GM21360 (cell line): ENCODE results near the gene CSDE1.
"Not testable (repeated sequence)": the region's sequence is repeated elsewhere in the genome, so short reads cannot be mapped to it uniquely, and the experiment has no call there.

Experiments used
- ATAC-seq: cut with Tn5 transposase; IDR thresholded peaks from one replicate; pipeline ENCODE4 v1.9.1; 2021; ENCODE audit warnings: mild to moderate bottlenecking, moderate library complexity; ENCODE audit not compliant: unreplicated experiment

Gene CSDE1

DNA sequence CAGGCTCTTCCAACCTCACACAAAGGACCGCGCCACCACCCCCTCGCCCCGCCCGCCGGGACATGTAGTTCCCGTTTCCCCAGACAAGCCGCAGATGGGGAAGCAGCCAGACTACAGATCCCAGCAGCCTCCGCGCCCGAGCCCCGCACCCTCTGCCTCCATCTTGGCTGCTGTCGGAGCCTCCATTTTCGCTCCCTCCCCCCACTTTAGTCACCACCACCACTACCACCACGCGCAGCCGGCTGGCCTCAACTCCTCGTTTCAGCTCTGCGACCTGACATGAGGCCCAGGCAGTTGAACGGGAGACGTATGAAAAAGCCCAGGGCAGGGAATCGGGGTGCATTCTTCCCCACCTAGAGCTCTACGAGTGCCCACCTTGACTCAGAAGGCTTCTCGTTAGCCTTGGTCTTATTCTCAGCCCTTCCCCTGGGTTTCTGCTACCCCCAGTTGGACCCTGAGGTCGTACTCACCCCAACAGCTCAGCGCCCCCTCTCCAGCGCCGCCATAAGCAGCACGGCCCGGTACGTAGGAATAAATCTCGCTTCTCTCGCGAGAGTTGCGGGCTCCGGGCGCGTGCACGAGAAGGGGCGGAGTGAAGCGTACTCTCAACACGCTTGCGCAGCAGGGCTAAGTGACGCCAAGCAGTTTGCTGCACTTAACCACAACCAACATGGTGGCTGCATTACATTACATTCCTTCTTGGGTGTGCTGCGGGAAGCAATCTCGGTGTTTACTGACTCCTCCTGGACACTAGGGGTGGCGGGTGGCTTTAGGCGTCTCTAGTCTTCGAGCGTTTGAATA, at the start of gene CSDE1:
Gene CSDE1 (minus strand): TSS at position 530 of the 801 bp plus-strand sequence. CDS start 18,094 bp downstream, outside the sequence.
- ATAC-seq: peak; percentile 78

- ATAC-seq: not testable (repeated sequence)
These were observed 46.7 kb upstream of the CSDE1 start for GRCh38 chr1:114804449-114804848.

GRCh38 chr1:114803001-114803400, 45.2 kb upstream of the CSDE1 start:
- no peak for ATAC-seq

DNA sequence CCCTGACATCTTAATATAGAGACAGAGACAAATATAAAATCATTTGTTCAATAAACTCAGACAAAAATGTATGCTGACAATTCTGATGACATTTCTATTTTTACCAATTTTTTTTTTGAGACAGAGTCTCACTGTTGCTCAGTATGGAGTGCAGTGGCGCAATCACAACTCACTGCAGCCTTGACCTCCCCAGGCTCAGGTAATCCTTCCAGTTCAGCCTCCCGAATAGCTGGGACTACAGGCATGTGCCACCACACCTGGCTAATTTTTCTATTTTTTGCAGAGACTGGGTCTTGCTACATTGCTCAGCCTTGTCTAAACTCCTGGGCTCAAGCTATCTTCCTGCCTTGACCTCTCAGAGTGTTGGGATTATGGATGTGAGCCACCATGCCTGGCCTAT, 36.3 kb upstream of the CSDE1 start:
- ATAC-seq: no peak

DNA sequence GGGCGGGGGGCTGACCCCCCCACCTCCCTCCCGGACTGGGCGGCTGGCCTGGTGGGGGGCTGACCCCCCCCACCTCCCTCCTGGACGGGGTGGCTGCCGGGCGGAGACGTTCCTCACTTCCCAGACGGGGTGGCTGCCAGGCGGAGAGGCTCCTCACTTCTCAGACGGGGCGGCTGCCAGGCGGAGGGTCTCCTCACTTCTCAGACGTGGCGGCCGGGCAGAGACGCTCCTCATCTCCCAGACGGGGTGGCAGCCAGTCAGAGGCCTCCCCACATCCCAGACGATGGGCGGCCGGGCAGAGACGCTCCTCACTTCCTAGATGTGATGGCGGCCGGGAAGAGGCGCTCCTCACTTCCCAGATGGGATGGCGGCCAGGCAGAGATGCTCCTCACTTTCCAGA, 32.8 kb upstream of the CSDE1 start:
- not testable (repeated sequence) for ATAC-seq

DNA sequence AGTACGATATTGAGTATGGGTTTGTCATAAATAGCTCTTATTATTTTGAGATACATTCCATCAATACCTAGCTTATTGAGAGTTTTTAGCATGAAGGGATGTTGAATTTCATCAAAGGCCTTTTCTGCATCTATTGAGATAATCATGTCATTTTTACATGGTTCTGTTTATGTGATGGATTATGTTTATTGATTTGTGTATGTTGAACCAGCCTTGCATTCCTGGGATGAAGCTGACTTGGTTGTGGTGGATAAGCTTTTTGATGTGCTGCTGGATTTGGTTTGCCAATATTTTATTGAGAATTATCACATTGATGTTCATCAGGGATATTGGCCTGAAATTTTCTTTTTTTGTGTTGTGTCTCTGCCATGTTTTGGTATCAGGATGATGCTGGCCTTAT, 28.7 kb upstream of the CSDE1 start:
- not testable (repeated sequence) for ATAC-seq

GRCh38 chr1:114782476-114782875, 24.7 kb upstream of the CSDE1 start:
- ATAC-seq: no peak

DNA sequence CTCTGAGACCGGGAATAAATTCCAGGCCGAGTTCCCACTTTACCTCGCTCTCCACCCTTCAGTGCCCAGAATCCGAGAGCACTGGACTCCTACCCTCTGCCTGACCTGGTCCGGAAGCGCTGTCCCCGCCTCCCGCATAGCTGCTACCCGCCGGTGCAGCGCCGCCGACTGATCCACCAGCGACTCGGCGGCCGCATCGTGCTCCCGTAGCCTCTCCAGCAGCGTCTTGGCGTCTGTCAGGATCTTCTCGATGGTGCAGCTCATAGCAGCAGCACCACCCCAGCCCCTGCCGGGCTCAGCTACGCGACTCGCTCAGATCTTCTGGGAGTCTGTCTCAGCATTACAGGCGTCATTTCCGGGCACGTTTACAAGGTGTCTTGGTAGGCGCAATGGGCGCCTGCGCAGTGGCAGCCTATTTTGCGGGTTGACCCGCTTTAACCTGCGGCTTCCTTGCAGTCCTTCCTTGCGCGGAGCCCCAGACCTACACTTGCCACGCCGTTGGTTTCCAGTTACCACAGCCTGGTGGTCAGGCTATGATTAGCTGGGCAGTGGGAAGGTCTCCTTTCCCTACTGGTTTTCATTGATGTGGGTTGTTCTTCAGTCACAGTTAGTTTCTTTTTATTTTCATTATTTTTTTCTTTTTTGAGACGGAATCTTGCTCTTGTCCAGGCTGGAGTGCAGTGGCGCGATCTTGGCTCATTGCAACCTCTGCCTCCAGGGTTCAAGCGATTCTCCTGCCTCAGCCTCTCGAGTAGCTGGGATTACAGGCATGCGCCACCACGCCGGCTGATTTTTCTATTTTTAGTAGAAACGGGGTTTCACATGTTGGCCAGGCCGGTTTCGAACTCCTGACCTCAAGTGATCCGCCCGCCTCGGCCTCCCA, 22.8 kb upstream of the CSDE1 start, which contains the start of gene SIKE1:
Gene SIKE1 (minus strand): TSS at position 342 of the 883 bp plus-strand sequence. CDS start 78 bp downstream, at position 264.
- ATAC-seq: peak; percentile 99

- no peak for ATAC-seq
These were observed 21.9 kb upstream of the CSDE1 start for GRCh38 chr1:114779722-114780121.

DNA sequence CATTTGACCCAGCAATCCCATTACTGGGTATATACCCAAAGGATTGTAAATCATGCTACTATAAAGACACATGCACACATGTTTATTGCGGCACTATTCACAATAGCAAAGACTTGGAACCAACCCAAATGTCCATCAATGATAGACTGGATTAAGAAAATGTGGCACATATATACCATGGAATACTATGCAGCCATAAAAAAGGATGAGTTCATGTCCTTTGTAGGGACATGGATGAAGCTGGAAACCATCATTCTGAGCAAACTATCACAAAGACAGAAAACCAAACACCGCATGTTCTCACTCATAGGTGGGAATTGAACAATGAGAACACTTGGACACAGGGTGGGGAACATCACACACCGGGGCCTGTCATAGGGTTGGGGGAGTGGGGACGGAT, 18.9 kb upstream of the CSDE1 start:
- not testable (repeated sequence) for ATAC-seq

GRCh38 chr1:114771992-114772391, 14.2 kb upstream of the CSDE1 start:
- no peak for ATAC-seq

DNA sequence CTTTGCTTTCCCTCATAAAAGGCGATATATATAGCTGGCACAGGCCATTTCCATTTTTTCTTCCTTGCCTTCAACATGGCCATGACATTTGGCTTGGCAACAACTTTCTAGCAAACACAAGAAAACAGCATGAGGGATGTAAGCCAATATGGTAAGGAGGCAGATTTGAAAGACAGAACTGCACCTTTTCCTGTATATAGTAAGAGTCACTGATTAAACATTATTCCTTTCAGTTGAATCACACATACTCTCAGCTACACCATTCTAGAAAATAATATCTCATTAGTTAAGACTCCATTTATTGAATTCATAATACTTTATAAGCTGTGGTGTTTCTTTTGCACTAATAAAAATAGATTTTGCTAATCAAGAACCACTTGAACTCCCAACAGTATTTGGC, 13.2 kb upstream of the CSDE1 start:
- ATAC-seq: no peak

GRCh38 chr1:114764689-114765088, 6.9 kb upstream of the CSDE1 start:
- ATAC-seq: no peak

DNA sequence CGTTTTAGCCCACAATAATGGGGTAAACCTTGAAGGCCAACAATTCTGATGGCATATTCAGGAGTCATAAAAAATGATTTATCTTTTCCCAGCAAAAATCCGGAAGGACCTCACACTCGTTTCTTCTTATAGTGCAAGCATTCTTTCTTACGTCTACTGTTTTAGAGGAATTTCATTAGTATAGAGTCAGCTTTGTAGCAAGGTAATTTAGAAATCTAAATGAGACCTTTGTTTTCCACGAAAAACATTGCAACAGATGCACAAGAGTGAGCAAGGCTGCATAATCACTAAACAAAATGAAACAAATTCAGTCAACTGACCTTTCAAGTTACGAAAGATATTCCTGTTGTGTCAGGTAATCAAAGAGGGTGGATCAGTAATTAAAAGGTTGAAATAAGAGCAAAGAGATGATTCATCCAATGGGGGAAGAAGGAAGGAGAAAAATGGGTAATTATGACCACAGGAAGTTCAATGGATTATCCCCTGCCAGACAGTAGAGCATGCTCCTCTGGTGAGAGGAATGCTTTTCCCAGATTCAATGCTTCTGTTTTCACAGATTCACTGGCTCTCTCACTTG, 560 bp upstream of the CSDE1 start:
- ATAC-seq: no peak

DNA sequence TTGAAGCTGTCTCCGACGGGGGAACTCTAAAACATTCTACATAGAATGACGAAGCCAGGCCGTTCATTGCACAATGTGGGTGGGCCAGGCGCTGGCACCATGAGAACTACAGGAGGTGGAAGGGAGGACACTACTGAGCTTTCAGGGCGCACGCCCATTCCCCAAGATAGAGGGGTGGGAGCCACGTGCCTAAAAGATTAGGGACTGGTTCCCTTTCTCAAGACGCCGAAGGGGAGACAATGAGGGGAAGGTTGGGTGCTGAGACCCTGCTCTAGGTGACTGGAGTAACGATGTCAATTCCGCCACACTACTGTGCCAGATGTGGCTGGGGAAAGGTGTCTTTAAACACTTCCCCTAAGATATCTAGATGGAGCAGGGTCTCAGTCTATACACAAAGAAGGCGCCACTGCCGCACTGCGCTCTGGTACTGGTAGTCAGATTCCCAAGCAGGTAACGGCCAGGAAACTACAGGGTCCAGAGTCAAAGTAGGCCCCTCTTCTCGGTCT, 782 bp downstream of the CSDE1 start:
- peak; percentile 1 for ATAC-seq

GRCh38 chr1:114756009-114756892, 1.5 kb downstream of the CSDE1 start:
- peak; percentile 24 for ATAC-seq

DNA sequence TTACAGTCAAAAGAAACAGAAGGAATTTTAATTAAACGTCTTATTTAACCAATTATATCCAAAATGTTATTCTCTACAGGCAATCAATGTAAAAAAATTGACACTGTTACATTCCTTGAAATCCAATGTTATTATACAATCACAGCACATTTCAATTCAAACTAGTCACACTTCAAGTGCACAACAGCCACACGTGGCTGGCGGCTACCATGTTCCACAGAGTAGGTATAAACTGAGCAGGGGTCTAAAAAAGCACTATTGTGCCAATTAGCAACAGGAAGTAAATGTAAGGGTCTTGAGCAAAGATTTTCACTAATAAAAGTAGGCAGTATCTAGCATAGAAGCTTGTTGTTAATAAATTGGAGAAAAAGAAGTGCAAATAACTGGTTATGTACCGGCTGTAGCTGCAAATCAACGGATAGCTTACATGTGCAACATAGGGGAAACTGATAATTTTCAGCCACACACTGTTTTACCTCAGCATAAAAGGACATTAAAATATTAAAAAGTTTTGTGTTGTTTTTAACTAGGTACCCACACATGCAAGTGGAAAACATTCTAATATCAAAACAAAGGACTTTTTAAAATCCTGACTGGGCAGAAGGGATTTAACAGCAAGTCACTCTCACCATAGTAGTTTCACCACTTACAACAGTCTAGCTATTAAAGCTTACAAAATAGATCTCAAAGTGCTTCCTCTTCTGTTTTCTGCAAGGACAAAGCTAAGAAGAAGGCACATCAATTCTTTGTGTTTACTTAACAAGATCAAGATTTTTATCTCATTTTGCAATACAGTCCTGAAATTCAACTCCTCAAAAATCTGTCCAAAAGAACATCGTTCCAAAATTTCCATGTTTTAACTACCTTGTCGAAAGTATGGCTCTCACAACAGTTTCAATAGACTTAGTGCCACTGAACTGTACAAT, 2.5 kb downstream of the CSDE1 start:
- ATAC-seq: no peak

GRCh38 chr1:114753702-114754101, 4.1 kb downstream of the CSDE1 start:
- ATAC-seq: not testable (repeated sequence)

DNA sequence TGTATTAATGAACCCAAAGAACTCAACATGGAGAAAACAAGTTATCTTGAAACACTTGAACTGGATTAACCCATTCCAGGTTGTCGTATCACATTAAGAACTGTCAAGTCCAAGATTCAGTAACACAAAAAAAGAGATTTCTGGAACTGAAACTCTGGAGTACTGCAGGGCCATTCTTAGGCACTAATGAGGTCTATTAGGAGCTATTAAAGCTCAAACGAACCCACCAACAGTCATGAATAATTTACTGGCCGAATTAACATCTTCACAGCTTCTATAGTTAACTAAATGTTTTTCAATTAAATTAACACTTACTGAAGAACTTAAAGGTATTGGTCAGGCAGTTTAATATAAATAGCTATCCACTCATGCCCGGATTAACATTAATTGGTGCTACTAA, 4.6 kb downstream of the CSDE1 start:
- ATAC-seq: no peak
